Colon (tissue), 2 donors: ENCODE data around the gene PLPP4.

ENCODE experiments used
- FAIRE-seq: peaks from 2 replicates; lab custom pipeline; 2012; peaks lifted over from hg19 to GRCh38; lab: Jason Lieb, UNC
- donor health status: control.
- donor health status: control.

Gene PLPP4

GRCh38 chr10:120457431-120458172 lies 575 bp downstream of the PLPP4 start:
- no peak for FAIRE-seq

DNA sequence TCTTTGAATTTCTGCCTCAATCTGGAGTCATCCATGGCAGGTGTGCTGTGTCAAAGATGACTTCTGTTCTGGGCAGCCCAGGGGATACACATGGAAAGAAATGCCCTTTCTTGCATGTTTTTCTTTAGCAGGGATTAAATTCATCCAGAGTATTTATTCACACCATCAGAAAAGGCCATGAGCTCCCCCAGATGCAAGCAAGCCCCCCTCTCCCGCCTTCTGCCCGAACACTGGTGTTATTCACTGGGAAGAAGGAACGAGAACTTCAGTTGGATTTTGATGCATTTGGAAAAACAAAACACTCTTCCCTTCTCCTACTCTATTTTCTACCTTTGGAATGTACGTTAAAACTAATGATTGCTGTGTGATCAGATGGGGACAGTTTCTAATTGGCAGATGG lies 1.4 kb downstream of the PLPP4 start:
- FAIRE-seq, result no peak

GRCh38 chr10:120459185-120459584 lies 2.2 kb downstream of the PLPP4 start:
- FAIRE-seq, result no peak

DNA sequence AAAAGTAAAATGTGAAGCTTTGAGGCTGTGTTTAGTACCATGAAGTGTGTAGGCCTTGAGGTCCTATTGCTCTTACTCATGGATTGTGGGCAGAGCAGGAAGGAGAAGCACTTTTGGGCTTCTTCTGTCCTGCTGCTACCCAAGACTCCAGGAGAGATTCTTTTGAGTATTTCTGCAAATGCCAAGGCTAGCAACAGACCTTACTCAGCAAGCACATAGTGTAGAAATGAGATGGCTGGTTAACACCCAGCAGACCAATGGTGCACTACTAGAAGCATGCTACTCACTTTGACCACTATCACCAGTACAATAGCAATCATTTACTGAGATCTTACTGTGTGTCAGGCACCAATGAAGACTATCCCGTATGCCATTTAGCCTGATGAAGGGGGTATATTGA lies 3.2 kb downstream of the PLPP4 start:
- no peak for FAIRE-seq

- no peak for FAIRE-seq
These were observed 3.7 kb downstream of the PLPP4 start for GRCh38 chr10:120460776-120461175.

GRCh38 chr10:120462018-120462682 lies 5.1 kb downstream of the PLPP4 start:
- no peak for FAIRE-seq

- no peak for FAIRE-seq
These were observed 8.1 kb downstream of the PLPP4 start for GRCh38 chr10:120465138-120465537.

DNA sequence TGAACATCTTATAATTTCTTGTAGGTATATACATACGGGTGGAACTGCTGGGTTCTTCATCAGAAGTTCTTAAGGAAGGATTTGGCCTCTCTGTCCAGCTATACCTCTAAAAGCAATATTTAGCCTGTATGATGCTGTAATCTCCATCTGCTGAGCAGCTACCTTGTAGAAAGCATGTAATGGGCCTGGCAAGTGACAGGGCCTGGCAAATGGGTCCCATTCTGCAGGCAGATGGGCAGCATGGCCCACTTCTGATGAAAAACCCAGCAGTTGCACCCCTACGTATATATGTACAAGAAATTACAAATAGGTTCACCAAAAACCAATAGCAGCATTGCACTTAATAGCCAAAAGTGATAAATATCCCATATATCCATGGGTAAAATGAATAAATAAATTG lies 9.0 kb downstream of the PLPP4 start:
- FAIRE-seq, result no peak

- no peak for FAIRE-seq
These were observed 16.6 kb downstream of the PLPP4 start for GRCh38 chr10:120473593-120473992.

DNA sequence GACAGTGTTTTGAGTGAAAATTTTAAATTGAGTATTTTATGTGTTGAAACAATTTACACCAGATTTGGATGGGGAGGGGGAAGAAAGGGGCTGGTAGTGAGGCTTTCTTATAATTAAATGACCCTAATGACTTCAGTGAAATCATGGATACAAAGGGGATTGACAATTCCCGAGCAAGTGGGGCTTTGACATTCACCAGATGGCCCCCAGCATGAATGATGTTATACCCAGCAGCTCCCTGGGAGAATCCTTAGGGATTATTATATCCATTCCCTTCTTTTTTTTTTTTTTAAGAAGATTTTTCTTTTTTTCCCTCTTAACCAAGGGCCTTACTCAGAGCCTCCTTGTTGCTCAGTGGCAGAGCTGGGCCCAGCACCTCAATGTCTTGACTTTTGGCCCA lies 17.9 kb downstream of the PLPP4 start:
- no peak for FAIRE-seq

DNA sequence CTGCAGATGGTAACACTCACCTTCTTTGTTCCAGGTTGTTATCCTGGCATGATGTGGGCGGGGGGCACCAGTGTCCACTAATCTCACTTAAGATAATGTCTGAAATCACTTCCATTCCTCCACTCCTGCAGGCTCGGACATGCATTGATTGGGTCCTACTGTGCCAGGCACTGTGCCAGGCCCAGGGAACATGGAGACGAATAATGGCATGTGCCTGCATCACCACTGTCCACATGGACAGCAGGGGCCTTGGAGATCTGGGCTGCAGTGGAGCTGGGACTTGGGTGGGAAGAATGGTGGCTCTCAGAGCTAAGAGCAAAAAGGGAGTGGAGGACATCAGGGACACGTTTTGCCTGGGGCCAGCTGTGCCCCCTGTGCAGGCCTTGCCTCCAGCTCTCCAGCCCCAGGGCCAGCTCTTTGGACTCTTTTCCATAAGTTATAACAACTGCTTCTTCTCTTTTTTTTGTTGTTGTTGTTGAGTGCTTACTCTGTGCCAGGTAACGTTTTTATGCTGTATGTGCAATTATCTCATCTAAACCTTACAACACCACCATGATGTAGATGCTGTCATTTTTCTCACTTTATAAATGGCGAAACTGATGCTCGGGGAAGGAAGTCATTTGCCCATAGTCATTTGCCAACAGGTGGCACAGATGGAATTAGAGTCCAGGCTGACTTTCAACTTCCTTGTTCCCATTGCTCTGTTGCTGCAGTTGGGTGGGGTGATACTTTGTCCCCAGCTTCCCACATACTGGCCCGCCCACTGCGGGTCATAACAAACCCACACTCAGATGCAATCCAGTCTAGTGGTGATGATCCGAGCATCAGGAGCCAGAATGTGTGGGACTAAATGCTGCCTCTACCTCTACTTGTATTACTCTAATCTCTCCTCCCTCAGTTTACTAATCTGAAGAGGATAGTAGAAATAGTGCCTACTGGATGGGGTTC lies 19.1 kb downstream of the PLPP4 start:
- FAIRE-seq, result no peak

DNA sequence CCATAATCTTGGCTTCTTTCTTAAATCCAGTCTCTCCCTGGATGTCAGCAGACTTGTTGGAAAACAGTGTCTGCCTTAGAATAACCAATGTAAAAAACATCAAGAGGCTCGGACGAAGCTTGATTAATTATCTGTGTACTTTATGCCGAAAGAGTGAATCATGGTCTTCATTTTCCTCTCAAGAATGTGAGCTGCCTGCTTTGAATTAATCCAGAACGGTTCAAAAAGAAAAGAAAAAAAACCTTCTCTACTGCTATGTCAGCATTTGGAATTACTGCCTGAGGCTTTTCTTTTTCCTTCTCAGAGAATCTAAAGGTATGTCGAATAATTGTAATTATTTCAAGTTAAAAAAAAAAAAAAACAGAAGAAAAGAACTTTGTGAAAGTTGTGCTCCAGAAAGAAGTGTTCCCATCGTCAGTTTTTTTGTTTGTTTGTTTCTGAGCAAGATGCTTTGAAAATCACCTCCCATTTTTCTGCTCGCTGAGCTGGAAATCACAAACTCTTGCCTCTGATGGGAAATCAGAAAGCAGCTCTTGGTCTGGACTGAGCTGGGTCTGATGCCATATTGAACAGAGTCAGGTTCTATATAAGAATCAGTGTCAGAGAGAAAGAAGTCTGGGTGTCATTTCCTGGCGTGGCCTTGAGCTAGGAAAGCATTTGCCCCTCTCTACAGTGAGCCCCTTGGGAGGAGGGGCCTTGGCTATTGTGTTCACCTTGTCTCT lies 20.2 kb downstream of the PLPP4 start:
- no peak for FAIRE-seq

DNA sequence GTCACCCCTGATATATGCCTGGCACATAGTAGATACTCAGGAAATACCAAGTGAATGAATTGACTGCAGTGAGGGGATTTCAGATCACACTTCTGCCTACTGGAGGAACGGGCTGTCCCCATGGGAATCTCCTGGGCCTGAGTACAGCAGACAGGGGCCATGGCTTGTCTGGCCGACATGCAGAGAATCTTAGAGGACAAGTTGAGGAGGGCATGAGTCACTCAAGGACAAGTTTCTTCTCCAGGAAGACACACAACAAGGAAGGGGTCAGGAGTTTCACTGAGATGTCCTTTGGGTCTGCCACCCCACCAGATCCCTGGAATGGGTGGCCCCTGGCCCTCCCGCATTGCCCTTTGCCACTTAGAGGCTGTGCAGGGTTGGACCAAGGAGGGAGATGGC lies 20.7 kb downstream of the PLPP4 start:
- FAIRE-seq, result no peak

DNA sequence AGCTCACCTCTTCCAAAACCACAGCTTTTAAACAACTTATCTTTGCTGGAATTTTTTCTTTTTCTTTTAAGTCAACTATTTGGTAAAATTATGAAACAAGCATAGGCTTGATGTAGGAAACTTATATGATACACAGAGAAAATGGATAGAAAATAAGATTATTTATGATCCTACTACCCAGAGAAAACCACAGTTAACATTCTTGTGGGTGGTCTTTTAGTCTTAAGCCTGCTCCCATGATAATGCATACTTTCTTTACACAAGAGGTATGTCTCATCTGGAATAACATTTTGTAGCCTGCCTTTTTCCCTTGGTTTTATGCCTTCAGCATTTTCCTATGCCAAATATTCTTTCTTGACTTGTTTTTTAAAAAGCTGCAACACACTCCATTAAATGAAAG lies 21.4 kb downstream of the PLPP4 start:
- FAIRE-seq, result no peak

GRCh38 chr10:120479506-120479905 lies 22.5 kb downstream of the PLPP4 start:
- FAIRE-seq, result no peak

- FAIRE-seq, result no peak
These were observed 23.1 kb downstream of the PLPP4 start for GRCh38 chr10:120480065-120480600.

DNA sequence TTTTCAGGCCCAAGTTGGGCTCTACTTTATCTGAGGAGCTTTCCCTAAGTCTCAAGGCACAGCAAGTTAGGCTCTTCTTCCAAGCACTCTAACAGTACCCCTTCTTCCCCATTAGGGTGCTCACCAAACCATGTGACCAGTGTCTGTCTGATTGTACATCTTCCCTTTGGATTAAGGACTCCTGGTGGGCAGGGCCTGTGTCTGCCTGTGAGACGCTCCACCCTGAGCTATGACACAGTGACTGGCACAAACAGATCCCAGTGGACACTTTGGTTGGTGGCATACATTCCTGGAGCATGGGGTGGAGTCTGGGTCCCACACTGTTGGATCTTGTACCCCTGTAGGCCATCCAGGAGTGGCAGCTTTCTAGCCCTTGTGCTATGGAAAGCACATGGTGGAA lies 23.8 kb downstream of the PLPP4 start:
- no peak for FAIRE-seq

GRCh38 chr10:120483006-120483405 lies 26.0 kb downstream of the PLPP4 start:
- no peak for FAIRE-seq

DNA sequence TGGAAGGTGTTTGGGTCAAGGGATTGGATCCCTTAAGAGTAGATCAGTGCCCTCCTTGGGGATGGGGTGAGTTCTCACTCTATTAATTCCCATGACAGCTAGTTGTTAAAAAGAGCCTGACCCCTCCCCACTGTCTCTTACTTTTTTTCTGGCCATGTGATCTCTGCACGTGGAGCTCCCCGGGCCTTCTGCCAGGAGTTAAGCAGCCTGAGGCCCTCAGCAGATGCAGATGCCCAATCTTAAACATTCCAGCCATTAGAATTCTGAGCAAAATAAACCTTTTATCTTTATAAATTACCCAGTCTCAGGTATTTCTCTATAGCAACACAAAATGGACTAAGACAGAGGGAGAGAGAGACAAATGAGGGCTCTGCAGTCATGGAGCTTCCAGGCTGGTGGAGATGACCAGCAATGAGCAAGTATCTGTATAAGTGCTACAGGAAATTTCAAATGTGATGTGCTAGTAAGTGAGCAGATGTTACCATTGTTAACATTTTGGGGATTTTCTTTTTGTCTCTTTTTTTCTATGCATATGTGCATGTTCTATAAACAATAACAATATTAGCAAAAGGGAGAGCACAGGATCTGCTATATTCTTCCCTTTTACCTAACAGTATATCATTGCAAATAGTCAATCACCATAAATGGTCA lies 26.7 kb downstream of the PLPP4 start:
- FAIRE-seq, result no peak

DNA sequence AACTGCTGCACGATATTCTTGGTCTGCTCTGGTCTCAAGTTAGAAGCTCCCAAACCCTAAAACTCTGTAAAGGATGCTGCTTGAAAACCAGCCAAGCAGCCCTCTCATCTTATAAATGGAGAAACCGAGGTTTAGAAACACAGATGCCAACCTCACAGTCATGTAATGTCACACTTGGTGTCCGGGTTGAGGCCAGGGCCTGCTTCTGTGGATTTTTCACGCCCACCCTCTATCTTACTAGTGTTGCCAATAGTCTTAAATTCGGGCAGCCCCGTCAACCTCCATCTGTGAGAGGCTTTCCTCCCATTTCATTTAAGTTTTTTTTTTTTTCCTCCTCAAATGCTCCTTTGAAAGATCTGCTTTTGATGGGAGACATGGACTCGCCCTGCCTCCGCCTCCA lies 28.9 kb downstream of the PLPP4 start:
- FAIRE-seq, result no peak

DNA sequence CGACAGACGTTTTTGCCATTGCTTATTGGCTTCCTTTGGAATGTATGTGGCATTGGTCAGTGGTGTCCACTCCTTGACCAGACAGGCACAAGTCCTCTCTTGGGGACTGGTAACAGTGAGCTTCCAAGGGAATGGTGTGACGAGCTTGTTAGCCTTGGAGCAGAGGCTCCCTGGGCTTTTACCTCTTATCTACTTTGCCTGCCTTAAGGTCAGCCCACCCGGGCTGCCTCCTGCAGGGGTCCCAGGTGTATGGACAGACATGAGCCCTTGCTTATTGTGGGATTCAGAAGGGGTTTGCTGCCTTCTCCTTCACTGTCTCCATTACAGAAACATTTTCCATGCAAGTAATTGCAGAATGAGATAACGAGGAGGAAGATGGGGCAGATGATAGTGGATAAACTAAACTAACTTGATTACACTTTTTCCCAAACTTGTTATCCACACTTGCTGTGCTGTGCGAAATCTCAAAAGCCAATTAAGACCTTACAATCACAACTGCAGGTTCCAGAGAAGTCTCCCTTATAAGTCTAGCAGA lies 29.7 kb downstream of the PLPP4 start:
- FAIRE-seq, result no peak
